GM18519 (cell line): Measurements from ENCODE around the gene ARHGAP12.
A peak's percentile ranks its signal among the peaks of the same experiment; 100 is the strongest.
"Not testable (repeated sequence)": the region's sequence is repeated elsewhere in the genome, so short reads cannot be mapped to it uniquely, and the experiment has no call there.

Experiments used
- ATAC-seq: cut with Tn5 transposase; IDR thresholded peaks from one replicate; pipeline ENCODE4 v1.9.1; 2021; ENCODE audit warnings: mild to moderate bottlenecking, moderate library complexity; ENCODE audit not compliant: unreplicated experiment, low FRiP score

ARHGAP12 gene

DNA sequence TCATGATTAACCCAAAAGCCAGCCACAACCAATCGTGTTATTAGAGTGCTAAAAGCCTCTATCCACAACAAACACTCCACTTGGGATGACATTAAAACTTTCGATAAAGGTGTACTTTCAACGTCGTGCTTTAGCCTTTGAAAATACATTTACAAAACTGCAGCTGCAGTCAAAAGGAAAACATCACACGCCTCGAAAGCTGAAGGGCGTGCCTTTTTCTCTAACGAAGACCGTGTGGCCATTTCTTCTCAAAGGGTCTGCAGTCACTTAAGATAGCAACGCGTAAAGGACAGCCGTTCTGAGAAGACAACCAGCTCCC, 1.1 kb downstream of the ARHGAP12 start:
- no peak for ATAC-seq

DNA sequence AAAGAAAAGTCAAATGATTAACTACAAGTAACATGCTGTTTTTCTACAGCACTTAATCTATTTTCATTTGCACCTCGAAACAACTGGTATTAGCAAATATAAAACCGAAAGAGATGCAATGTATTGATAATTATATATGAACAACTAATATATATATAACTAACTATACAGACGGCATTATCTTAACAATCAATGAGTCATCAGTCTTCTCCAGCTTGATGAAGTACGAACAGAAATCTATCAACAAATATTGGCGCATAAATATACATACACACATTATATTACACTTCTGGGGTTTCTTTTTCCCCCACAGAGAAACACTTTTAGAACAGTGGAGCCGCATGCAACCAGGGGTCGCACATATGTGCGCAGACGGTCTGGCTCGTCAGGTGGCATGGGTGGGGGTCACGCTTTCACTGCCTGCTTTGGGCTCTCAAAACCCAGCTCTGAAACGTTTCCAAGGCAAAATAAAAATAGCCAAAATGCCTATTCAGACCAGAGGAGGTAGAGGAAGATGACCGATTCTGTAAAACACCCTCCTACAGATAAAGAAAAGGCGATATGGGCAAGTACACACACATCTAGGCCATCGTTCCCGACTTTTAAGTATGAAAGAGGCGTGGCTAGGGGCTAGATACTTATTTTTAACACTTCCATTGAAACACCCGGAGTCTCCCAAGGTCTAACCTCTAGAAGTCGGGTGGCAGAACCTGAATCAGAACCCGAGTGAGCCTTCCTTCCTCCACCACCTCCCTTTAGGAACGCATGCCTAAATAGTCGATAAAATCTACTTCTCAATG, 1.7 kb downstream of the ARHGAP12 start:
- ATAC-seq = no peak

- no peak for ATAC-seq
Observed at GRCh38 chr10:31926160-31926559, 2.5 kb downstream of the ARHGAP12 start.

DNA sequence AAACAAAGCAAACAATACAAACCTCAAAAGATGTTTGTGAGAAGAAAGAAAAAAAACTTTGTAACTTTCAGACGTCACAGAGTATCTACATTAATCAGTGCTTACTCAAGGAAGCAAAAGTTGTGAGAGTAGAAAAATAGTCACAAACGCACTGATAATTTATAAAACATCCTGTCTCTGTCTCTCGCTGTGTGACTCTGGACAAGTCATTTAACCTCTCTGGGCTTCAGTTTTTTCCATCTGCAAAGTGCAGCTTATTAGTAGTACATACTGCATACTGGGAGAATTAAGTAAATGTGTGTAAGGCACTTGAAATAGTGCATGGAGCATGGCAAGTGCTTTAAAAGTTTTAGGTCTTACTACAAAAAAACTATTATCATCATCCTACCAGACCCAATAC, 3.8 kb downstream of the ARHGAP12 start:
- ATAC-seq = no peak

DNA sequence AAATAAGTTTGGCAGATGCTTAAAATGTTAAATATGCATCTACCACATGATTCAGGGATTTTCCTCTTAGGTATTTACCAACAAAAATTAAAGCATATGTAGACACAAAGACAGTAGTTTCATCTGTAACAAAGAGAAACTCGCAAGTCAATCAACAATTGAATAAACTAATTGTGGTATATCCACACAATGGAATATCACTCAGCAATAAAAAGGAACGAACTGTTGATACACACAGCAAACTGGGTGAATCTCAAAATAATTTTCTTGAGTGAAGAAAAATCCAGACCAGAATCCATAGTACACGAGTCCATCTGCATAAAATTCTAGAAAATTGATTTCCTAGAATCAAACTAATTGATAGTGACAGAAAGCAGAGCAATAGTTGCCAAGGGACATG, 5.2 kb downstream of the ARHGAP12 start:
- no peak for ATAC-seq

GRCh38 chr10:31921031-31921430, 7.6 kb downstream of the ARHGAP12 start:
- ATAC-seq = peak; percentile 38

- no peak for ATAC-seq
Observed at GRCh38 chr10:31920538-31920937, 8.1 kb downstream of the ARHGAP12 start.

- no peak for ATAC-seq
Observed at GRCh38 chr10:31918671-31919409, 9.8 kb downstream of the ARHGAP12 start.

DNA sequence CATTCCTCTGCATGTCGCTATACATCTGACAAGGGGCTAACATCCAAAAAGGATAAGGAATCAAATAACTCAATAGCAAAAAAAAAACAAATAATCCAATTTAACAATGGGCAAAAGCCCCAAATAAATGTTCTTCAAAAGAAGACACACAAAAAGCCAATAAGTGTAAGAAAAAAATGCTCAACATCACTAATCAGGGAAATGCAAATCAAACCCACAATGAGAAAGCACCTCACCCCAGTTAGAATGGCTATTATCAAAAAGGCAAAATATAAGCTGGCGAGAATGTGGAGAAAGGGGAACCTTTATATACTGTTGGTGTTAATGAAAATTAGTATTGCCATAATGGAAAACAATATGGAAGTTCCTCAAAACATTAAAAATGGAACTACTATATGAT, 14.3 kb downstream of the ARHGAP12 start:
- no peak for ATAC-seq

DNA sequence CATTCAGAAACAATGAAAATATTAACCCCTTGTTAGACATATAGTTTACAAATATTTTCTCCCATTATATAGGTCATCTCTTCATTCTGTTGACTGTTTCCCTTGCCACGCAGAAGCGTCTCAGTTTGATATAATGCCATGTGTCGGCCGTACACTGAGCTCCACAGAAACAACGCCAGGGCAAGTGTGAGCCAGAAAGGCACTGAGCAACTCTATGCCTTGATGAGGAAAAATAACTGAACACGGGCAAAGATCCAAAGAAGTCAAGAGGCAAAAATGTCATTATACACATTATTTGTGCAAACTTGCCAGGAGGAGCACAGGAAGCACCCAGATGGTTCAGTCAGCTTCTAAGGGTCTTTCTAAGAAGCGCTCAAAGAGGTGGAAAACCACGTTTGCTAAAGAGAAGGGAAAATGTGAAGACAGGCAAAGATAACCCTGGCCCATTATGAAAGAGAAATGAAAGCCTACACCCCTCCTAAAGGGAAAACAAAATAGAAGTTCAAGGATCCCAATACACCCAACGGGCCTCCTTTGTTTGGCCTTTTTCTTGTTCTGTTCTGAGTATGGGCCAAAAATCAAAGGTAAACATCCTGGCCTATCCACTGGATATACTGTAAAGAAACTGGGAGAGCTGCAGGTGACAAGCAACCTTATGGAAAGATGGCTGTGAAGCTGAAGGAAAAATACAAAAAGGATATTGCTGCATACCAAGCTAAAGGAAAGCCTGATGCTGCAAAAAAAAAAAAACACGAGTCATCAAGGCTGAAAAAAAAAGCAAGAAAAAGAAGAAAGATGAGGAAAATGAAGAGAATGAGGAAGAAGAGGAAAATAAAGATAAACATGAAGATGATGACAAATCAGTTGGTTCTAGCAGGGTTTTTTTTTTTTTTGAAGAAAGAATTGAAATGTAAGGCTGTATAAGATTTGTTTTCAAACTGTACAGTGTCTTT, 15.5 kb downstream of the ARHGAP12 start:
- no peak for ATAC-seq

- ATAC-seq = no peak
Observed at GRCh38 chr10:31912289-31912688, 16.3 kb downstream of the ARHGAP12 start.

DNA sequence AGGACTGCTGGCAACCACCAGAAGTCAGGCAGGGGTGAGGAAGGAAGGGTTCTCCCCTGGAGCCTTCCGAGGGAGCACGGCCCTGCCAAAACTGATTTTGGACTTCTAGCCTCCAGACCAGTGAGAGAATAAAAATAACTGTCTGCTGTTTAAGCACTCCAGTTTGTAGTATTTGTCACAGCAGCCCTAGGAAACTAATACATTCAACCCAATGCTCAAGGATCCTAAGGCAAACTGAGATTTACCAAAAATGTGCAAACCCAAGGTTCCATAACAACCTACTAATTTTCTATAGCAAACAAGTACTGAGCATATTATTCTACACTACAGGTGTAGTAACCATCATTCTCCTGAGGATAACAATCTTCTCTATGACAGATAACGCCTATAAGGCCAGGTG, 18.6 kb downstream of the ARHGAP12 start:
- ATAC-seq = no peak

DNA sequence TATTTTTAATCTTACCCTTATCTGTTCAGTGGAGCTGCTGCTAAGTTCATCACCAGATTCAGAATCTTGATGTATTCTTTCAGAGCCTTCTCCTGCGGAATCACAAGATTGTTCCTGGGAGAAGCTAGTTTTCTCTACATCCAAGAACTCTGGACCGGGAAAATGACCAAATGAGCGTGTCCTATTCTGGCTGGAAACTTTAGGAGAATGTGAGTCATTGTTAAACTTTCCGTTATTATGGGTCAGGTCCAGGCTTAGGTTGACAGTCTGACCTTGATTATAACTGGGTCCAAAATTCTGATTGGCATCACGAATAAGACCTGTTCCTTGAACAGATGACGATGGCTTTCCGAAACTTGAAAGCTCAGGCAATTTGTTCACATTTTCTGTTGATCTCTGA, 20.5 kb downstream of the ARHGAP12 start:
- ATAC-seq = no peak

DNA sequence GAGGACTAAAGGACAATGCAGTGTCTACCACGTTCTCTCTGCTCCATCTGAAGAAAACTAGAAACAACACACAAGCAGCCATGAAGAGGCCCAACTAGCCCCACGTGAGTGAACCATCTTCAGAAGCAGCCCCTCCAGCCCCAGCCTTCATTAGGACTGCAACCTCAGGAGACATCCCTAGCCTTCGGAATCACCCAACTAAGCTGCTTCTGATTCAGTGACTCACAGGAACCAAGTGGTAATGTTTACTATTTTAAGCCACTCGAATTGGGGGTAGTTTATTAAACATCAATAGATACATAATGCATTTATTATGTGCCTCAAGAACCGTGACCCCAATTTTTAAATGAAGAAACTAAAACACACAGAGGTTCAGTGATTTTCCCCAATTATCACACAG, 22.6 kb downstream of the ARHGAP12 start:
- no peak for ATAC-seq

DNA sequence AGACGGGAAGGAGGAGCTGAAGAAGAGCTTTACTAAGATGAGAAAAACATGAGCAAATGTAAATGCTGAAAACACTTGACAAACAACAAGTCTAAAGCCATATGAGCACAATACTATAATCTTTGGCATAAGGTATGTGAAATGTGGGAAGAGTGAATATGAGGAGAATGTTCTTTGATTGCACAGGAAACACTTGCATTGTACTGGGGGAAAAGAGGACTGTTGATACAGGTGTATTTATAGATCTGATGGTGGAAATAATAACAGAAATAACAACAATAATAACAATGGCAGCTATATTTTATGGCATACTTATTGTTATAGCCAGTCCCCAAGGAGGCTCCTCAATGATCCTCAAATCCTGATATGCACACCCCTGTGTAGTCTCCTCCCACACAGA, 23.0 kb downstream of the ARHGAP12 start:
- no peak for ATAC-seq

DNA sequence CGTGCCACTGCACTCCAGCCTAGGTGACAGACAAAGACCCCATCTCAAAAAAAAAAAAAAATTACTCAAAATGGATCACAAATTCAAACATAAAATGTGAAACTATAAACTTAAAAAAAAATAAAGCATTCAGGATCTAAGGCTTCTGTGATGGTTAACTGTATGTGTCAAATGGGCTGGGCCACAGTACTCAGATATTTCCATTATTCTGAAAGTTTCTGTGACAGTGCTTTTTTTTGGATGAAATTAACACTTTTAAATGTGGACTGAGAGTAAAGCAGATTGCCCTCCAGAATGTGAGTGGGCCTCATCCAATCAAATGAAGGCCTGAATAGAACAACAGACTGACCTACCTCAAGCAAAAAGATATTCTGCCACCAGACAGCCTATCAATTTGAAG, 26.0 kb downstream of the ARHGAP12 start:
- ATAC-seq = no peak

GRCh38 chr10:31897506-31897905, 31.1 kb downstream of the ARHGAP12 start:
- no peak for ATAC-seq

GRCh38 chr10:31896968-31897384, 31.7 kb downstream of the ARHGAP12 start:
- ATAC-seq = no peak

GRCh38 chr10:31895722-31896121, 32.9 kb downstream of the ARHGAP12 start:
- ATAC-seq = not testable (repeated sequence)

GRCh38 chr10:31888442-31888841, 40.2 kb downstream of the ARHGAP12 start:
- no peak for ATAC-seq

DNA sequence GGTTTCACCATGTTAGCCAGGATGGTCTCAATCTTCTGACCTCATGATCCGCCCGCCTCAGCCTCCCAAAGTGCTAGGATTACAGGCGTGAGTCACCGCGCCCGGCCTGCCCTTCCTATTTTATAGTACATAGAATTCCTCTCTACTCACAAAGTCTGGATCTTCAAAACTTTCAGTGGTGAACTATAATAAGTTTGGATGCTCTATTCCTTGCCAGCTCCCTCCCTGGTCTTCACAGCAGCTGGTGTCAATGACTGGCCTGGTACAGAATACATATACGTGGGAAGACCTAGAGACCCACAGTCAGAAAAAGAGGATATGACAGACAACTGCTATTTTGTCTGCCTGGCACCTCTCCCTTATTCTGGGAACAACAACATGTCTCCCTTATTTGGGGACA, 40.8 kb downstream of the ARHGAP12 start:
- ATAC-seq = no peak
